ENCODE data around the gene GBA2.

GRCh38 chr9:35691334-35691650 lies 57.7 kb downstream of the GBA2 start:
- TF ChIP-seq CTCF (IDR thresholded peaks at IDR 0.05) (no peak), POLR2A (IDR thresholded peaks at IDR 0.05) (no peak)
